ENCODE results near the gene ATOSA. TPM values are rescaled to one million over a fixed set of nuclear protein-coding genes. Genes with fewer than 3 reads are reported as not detected.

Gene ATOSA
- total and polyA plus RNA-seq, 9 donors = 16.1 to 25.4 (median 19.4) TPM

DNA sequence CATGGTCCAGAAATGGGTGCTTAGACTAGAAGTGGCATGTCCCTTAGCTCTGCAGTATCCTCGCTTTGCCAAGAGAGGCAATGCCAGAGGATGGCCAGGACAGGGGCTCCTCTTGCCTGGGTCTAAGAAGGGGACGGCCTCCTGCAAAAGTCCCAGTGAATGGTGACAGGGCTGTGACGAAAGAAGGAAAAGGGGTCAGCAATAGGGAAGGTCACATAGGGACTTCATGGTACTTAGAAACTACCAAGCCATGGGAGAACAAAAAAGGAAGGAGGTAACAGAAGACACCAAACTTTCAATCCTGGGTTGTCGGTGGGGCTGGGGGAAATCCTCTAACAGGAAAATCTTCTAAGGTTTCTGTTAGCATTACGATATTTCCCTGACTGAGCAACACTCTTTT lies 36.2 kb upstream of the ATOSA start:
- DNase-seq = no peak
- no peaks in the 10 kb centered on the region for H3K27me3 ChIP-seq (ENCODE audit: control insufficient read depth, insufficient read depth, low read length)
- 93% methylated on average over 3 of the region's 5 CpGs for WGBS (ENCODE audit: insufficient coverage)
- no peaks in the 10 kb centered on the region for H3K4me1 ChIP-seq (ENCODE audit: control insufficient read depth, insufficient read depth, low read length)
- H3K36me3 ChIP-seq (ENCODE audit: control insufficient read depth, insufficient read depth, low read length) = no peaks in the 10 kb centered on the region
- H3K9me3 ChIP-seq (replicated peaks; ENCODE audit: control insufficient read depth, low read depth, low read length) = no peaks in the 10 kb centered on the region
- H3K27ac ChIP-seq (ENCODE audit: low read length) = no peak overlapping the region
- H3K4me3 ChIP-seq (ENCODE audit: low read length) = no peak overlapping the region

DNA sequence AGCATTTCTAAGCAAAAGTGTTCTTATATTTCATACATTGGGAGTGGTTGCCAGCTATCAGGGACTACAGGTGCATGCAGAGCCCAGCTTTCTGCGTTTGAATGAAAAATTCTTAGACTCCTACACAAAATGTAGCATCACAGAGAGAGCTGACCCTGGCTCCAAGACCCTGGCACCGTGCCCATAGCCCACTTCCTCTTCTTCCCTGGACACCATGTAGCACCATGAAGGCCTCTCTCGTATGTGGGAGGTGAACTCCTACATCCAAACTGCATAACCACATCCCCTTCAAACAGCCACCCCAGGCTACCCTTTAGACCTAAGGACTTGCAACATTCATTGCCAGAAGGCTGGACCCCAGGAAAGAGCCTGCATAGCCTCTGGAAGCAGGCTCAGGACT lies 35.8 kb upstream of the ATOSA start:
- Histone ChIP-seq H3K36me3 (ENCODE audit: control insufficient read depth, insufficient read depth, low read length) (no peaks in the 10 kb centered on the region), H3K4me1 (ENCODE audit: control insufficient read depth, insufficient read depth, low read length) (no peaks in the 10 kb centered on the region)
- WGBS (ENCODE audit: insufficient coverage) = 50% methylated on average over 2 of the region's 3 CpGs

DNA sequence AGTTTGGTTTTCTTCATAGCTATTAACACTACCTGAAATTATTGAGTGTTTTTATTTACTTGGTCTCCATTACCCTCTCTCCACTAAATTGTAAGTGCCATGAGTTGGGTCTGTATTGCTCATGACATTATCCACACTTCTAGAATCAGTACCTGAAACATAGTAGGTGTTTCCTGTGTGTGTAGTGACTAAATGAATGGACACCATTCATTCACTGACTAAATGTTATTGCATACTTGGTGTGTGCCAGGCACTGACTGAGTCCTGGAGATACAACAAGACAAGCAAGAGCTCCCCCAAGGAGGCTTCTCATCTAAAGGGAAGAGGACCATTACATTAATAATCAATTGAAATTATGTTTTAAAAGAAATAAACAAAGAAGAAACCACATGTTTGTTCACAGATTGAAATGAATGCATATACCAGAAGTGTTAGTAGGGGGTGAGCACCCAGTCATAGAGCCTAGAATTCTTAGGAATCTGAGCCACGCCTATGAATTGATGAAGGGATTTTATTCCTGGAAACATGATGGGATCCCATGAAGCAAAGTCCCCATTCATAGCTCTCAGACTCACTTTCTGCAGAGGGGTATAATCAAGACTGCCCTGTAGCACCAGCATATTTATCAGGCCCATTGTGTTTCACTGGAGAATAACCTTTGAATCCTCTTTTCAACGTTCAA lies 31.7 kb upstream of the ATOSA start:
- no peaks in the 10 kb centered on the region for H3K9me3 ChIP-seq (replicated peaks; ENCODE audit: control insufficient read depth, low read depth, low read length)
- 86% methylated on average over 1 of the region's 2 CpGs for WGBS (ENCODE audit: insufficient coverage)
- H3K36me3 ChIP-seq (ENCODE audit: control insufficient read depth, insufficient read depth, low read length) = no peaks in the 10 kb centered on the region
- no peaks in the 10 kb centered on the region for H3K4me1 ChIP-seq (ENCODE audit: control insufficient read depth, insufficient read depth, low read length)
- no peak for DNase-seq
- no peak overlapping the region for H3K27ac ChIP-seq (ENCODE audit: low read length)
- no peaks in the 10 kb centered on the region for H3K27me3 ChIP-seq (ENCODE audit: control insufficient read depth, insufficient read depth, low read length)
- no peak overlapping the region for H3K4me3 ChIP-seq (ENCODE audit: low read length)

More for the DNA sequence above, 35.8 kb upstream of the ATOSA start:
- no peak overlapping the region for H3K4me3 ChIP-seq (ENCODE audit: low read length)
- H3K27me3 ChIP-seq (ENCODE audit: control insufficient read depth, insufficient read depth, low read length) = no peaks in the 10 kb centered on the region
- H3K27ac ChIP-seq (ENCODE audit: low read length) = no peak overlapping the region
- no peak for DNase-seq
- no peaks in the 10 kb centered on the region for H3K9me3 ChIP-seq (replicated peaks; ENCODE audit: control insufficient read depth, low read depth, low read length)

DNA sequence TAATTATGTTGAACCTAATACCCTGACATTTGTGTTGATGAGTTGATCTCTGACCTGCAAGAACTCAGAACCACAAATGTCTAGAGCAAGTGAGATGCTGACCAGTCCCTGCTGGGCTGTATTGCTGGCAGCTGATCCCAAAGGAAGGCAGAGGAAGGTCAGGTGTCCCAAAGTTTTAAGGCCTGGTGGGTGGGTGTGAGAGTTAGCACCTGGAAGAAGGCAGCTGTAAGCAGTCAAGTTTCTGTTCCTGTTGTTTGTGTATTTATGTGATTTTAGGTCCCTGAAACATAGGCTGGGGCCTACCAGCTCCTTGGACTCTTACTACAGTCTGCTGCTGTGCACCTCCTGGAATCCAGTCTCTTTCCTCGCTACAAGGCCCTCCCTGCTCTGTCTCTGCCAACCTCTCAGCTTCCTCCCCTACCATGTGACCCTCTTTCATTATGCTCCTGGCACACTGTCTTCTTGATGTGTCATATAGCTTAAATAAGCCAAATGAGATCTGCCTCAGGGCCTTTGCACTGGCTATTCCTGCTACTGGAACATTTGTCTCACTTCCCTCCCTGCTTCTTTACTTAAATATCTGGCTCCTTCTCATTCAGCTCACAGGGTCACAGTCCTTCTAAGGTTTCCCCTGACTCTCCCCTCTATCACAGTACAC lies 31.0 kb upstream of the ATOSA start:
- Histone ChIP-seq H3K4me3 (ENCODE audit: low read length) (no peak overlapping the region), H3K9me3 (replicated peaks; ENCODE audit: control insufficient read depth, low read depth, low read length) (no peaks in the 10 kb centered on the region), H3K27ac (ENCODE audit: low read length) (no peak overlapping the region), H3K4me1 (ENCODE audit: control insufficient read depth, insufficient read depth, low read length) (no peaks in the 10 kb centered on the region), H3K36me3 (ENCODE audit: control insufficient read depth, insufficient read depth, low read length) (no peaks in the 10 kb centered on the region), H3K27me3 (ENCODE audit: control insufficient read depth, insufficient read depth, low read length) (no peaks in the 10 kb centered on the region)
- WGBS (ENCODE audit: insufficient coverage) = 100% methylated on average over 1 of the region's 1 CpG
- DNase-seq = no peak

DNA sequence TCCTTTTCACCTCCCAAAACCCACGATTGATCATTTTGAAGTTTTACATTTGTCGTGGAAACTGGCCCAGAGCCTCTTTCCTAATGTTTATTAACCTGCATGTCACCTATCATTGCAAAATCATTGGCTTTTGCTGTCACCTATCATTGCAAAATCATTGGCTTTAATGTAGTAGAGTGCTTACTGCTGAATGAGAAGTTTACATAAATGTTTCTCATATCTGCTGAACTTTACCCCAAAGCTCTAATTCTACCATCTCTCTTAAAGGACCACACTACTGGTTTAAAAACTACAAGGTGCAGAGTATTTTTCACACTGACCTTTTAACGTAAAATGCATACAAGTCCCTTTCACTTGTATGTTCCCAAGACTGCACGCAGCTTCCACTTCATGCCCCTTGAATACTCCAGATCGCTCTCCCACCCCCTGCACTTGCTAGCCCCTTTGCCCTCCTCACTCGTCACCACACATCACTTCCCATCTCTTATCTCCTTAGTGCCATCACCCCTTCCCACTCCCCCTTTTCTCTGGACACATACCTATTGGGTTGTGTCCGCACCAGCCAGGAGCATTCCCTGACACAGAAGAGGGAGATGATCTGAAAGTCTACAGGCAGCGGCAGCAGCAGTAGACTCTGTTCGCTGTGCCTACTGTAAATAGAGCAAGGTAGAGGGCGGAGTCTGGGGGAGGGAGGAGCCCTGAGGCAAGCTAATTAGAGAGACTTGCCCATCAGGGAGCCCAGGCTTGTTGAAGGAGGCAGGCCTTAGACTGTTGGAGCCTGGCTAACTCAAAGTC lies 30.2 kb upstream of the ATOSA start:
- Histone ChIP-seq H3K4me3 (ENCODE audit: low read length) (no peak overlapping the region), H3K9me3 (replicated peaks; ENCODE audit: control insufficient read depth, low read depth, low read length) (no peaks in the 10 kb centered on the region), H3K4me1 (ENCODE audit: control insufficient read depth, insufficient read depth, low read length) (no peaks in the 10 kb centered on the region), H3K27me3 (ENCODE audit: control insufficient read depth, insufficient read depth, low read length) (no peaks in the 10 kb centered on the region), H3K36me3 (ENCODE audit: control insufficient read depth, insufficient read depth, low read length) (no peaks in the 10 kb centered on the region), H3K27ac (ENCODE audit: low read length) (no peak overlapping the region)
- DNase-seq = no peak
- WGBS (ENCODE audit: insufficient coverage) = 44% methylated on average over 8 of the region's 10 CpGs

DNA sequence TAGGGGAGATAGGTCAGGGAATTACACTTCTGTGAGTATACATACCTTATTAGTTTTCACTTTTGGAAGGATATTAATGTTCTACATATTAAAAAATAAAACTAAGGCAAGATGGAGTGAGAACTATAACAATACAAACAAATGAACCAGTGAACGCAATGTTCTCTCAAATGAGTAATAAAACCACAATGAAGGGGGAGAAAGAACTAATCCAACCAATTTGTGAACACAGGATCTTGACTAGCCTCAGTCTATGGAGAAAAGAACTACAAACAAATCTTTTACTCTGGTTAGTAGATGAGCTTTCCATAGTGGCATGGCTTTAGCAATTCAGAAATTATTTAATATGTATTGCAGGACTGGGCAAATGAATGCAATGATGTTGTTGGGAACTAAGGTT lies 26.9 kb upstream of the ATOSA start:
- Histone ChIP-seq H3K4me3 (ENCODE audit: low read length) (no peak overlapping the region), H3K27ac (ENCODE audit: low read length) (no peak overlapping the region), H3K36me3 (ENCODE audit: control insufficient read depth, insufficient read depth, low read length) (no peaks in the 10 kb centered on the region), H3K27me3 (ENCODE audit: control insufficient read depth, insufficient read depth, low read length) (no peaks in the 10 kb centered on the region), H3K9me3 (replicated peaks; ENCODE audit: control insufficient read depth, low read depth, low read length) (no peaks in the 10 kb centered on the region), H3K4me1 (ENCODE audit: control insufficient read depth, insufficient read depth, low read length) (no peaks in the 10 kb centered on the region)
- no CpG with 5 or more reads among the region's 1 CpG for WGBS (ENCODE audit: insufficient coverage)
- DNase-seq = no peak

DNA sequence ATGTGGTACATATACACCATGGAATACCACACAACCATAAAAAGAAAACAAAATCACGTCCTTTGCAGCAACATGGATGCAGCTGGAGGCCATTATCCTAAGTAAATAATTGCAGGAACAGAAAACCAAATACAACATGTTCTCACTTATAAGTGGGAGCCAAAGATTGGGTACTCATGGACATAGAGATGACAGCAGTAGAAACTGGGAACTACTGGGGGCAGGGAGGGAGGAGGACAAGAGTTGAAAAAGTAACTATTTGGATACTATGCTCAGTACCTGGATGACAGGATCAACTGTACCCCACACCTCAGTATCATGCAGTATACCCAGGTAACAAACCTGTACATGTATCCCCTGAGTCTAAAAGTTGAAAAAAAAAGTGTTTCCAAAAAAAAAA lies 23.2 kb upstream of the ATOSA start:
- DNase-seq = no peak
- Histone ChIP-seq H3K36me3 (ENCODE audit: control insufficient read depth, insufficient read depth, low read length) (no peaks in the 10 kb centered on the region), H3K9me3 (replicated peaks; ENCODE audit: control insufficient read depth, low read depth, low read length) (no peaks in the 10 kb centered on the region), H3K27me3 (ENCODE audit: control insufficient read depth, insufficient read depth, low read length) (no peaks in the 10 kb centered on the region), H3K4me3 (ENCODE audit: low read length) (no peak overlapping the region), H3K27ac (ENCODE audit: low read length) (no peak overlapping the region), H3K4me1 (ENCODE audit: control insufficient read depth, insufficient read depth, low read length) (no peaks in the 10 kb centered on the region)
- no CpG with 5 or more reads among the region's 1 CpG for WGBS (ENCODE audit: insufficient coverage)

DNA sequence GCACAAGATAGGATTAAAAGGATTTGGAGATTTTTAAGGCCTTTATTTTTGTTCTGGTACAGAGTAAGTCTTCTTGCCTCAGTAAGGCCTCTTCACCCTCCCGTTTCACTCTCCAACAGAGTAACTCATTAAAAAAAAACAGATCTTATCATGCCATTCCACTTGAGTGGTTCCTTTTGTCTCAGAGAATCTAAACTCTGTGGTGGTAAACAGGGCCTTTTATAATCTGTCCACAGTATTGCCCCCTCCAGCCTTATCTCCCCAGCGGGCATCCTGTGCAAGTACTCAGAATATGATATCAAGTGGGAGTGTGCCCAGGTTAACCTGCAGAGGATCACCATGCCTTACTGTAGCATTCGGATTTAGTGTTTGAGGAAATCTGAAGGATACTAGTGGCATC lies 20.3 kb upstream of the ATOSA start:
- Histone ChIP-seq H3K27ac (ENCODE audit: low read length) (no peak overlapping the region), H3K27me3 (ENCODE audit: control insufficient read depth, insufficient read depth, low read length) (no peaks in the 10 kb centered on the region), H3K4me3 (ENCODE audit: low read length) (no peak overlapping the region), H3K36me3 (ENCODE audit: control insufficient read depth, insufficient read depth, low read length) (no peaks in the 10 kb centered on the region), H3K9me3 (replicated peaks; ENCODE audit: control insufficient read depth, low read depth, low read length) (no peaks in the 10 kb centered on the region), H3K4me1 (ENCODE audit: control insufficient read depth, insufficient read depth, low read length) (no peaks in the 10 kb centered on the region)
- DNase-seq = no peak
- no CpG with 5 or more reads among the region's 3 CpGs for WGBS (ENCODE audit: insufficient coverage)

DNA sequence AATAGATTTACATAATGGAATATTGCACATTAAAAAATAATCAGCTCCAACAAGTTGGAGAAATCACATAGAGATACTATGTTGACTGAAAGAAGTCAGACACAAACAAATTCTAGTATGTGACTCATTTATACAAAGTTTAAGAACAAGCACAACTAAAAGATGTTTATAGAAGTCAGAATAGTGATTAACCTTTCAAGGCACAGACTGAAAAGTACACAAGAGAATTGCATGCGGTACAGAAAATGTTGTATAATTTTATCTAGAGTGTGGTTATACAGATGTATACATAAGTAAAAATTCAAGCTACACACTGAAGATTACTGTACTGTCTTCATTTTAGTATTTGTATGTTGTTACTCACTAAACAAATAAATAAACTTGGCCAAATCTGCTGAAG lies 19.3 kb upstream of the ATOSA start:
- H3K36me3 ChIP-seq (ENCODE audit: control insufficient read depth, insufficient read depth, low read length) = no peaks in the 10 kb centered on the region
- H3K27ac ChIP-seq (ENCODE audit: low read length) = no peak overlapping the region
- no CpG with 5 or more reads among the region's 1 CpG for WGBS (ENCODE audit: insufficient coverage)
- H3K9me3 ChIP-seq (replicated peaks; ENCODE audit: control insufficient read depth, low read depth, low read length) = no peaks in the 10 kb centered on the region
- no peak overlapping the region for H3K4me3 ChIP-seq (ENCODE audit: low read length)
- no peaks in the 10 kb centered on the region for H3K4me1 ChIP-seq (ENCODE audit: control insufficient read depth, insufficient read depth, low read length)
- H3K27me3 ChIP-seq (ENCODE audit: control insufficient read depth, insufficient read depth, low read length) = no peaks in the 10 kb centered on the region
- no peak for DNase-seq

DNA sequence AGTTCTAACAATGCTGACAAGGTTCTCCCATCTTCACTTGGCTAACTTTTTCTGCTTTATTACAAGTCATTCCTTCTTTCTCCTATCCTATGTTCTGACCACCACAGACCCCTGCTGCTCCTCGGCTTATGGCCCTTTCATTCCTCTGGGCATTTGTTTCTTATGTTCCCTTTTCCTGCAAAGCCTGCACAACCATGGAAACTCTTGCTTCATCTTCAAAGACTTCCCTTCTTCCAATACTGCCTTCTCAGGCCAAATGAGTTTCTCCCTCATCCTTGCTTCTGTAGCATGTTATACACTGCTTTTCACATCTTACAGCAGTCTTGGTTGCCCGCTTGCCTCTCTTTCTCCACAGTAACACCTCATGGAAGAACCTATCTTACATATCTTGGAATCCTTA lies 17.9 kb upstream of the ATOSA start:
- Histone ChIP-seq H3K9me3 (replicated peaks; ENCODE audit: control insufficient read depth, low read depth, low read length) (no peaks in the 10 kb centered on the region), H3K27ac (ENCODE audit: low read length) (no peak overlapping the region)
- 75% methylated on average over 1 of the region's 2 CpGs for WGBS (ENCODE audit: insufficient coverage)

More for the DNA sequence above, 17.9 kb upstream of the ATOSA start:
- DNase-seq = no peak
- no peaks in the 10 kb centered on the region for H3K36me3 ChIP-seq (ENCODE audit: control insufficient read depth, insufficient read depth, low read length)
- H3K27me3 ChIP-seq (ENCODE audit: control insufficient read depth, insufficient read depth, low read length) = peaks cover 2% of the 10 kb centered on the region
- no peaks in the 10 kb centered on the region for H3K4me1 ChIP-seq (ENCODE audit: control insufficient read depth, insufficient read depth, low read length)
- H3K4me3 ChIP-seq (ENCODE audit: low read length) = no peak overlapping the region
